ENCODE measurements around the gene KCNIP4.

KCNIP4 gene

DNA sequence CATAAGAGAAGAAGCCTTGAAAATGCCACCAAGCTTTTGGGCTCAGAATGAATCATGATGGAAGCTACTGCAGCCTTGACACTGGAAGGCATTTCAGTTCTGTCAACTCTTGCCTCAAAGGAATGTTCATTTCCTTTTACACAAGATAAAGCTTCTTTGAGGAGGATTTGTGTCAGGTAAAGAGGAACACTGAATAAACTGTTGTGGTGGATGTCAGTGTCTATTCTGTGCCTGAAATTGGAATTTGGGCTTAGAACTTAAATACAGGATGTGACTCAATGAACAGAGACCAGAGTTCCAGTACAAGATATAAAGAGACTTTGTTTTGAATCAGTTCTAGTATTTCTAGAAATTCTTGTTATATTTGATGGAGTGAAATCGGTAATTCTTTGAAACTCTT lies 935.1 kb downstream of the KCNIP4 start:
- DNase-seq: no peak

DNA sequence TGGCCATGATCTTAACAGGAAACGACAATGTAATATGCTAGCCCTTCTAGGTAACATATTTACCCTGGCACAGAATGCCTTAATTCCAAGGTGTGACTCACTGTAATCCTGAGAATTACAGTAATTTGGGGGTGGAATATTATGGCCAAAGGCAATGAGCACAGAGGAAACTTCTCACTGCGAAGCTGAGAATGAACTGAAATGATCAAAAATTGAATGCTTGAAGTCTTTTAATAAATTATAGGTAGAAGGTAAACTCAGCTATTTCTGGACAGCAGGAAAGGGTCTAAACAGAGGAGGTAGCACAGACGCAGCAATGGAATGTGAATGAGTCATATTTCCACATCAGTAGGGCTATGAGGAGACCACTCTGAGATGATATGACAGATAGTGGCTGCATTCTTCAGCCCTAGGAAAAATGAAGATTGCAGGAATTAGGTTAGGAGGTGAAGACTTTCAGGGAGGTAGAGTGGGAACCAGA lies 935.7 kb downstream of the KCNIP4 start:
- DNase-seq: no peak

DNA sequence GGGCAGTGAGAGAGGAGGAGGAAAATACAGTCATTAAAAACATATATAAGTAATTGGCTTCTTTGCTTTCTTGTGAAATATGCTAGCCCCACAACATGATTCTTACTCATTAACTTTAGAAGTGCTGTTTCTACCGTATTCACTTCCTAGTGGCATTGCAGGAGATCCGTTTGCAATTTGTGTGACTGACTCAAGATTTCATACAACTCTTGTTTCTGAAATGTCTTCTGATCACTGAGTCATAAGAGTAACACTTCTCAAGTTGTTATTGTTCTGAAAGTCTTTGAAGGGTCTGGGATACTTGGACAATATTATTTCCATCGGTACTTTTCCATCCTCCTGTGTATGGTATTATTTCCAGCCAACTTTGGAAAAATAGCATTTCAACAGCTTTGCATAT lies 937.5 kb downstream of the KCNIP4 start:
- no peak for DNase-seq

DNA sequence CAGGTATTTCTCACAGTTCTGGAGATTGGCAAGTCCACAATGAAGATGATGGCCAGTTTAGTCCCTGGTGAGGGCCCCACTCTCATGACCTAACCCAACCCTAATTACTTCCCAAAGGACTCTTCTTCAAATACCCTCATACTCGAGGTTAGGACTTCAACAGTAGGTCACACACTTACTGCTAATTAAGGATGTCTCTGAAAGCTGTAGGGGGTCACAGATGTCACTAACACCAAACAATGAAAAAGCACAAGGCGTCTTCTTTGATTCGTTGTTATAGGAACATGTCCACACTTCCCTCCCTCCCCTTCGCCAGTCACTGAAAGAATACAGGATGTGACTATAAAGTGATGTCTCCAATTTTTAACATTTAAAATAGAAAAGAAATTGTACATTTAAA lies 938.6 kb downstream of the KCNIP4 start:
- no peak for DNase-seq

DNA sequence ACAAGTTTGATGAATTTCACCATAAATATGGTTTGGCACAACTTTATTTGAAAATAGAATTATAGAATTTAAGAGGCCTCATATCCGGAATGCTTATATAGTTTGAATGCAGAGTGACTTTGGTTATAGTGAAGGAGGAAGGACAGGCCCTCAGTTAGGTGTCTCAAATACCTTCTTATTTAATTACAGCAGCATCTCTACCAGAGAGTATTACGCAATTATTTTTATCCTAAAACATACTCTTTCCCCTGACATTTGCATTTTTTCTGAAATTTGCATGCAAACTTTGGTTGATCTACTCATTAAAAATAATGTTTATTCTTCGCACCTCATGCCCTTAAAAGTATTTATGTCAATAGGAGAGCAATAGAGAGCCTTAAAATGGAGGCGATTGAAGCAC lies 942.9 kb downstream of the KCNIP4 start:
- DNase-seq: no peak

DNA sequence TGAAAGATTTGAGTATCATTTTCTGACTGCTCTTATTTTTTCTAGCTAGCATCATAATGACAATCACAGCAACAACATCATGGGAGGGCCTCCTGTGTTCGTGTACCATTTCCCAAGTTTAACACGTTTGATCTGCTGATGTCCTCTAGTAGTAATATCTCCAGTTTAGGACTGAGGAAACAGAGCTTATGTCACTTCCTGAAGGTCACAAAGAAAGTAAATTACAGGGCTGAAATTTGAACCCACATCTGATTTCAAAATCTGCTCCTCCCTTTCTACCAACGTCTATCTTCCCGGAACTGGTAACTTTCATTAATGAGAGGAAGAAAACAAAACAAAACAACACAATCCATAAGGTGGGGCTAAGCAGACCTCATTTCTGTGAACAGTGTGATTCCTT lies 945.6 kb downstream of the KCNIP4 start:
- no peak for DNase-seq

DNA sequence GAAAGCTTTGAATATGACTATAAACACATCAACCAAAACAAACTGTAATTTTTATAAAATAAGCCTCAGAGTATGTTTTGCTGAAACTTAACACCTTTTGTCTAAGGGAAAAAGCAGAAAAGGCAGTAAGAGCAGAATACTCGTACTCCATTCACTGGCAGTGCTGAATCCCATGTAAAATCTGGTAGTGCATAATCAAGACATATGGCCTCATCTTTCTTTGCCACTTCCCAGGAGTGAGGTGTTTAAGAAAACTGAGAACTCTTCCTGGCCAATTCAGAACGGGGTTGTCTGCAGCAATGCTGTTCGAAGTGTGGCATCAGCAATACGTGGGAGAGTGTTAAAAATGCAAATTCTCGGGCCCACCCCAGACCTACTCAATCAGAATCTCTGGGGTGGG lies 946.3 kb downstream of the KCNIP4 start:
- no peak for DNase-seq

DNA sequence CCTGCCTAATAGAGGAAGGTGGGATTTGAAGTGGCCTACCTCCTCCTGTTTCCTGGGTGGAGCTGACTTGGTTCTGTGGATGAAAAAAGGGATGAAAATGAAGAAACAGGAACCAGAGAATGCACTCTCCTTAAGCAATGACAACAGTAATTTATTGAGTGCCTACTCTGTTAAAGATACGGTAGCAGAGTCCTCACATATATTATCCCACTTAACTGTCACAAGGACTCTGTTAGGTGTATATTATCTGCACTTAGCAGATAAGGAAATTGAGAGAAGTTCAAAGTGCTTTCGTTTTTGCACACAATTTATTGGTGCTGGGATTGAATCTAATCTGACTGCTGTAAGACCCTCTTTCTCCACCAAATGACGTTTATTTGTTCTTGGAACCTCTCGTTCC lies 947.1 kb downstream of the KCNIP4 start:
- DNase-seq: no peak

DNA sequence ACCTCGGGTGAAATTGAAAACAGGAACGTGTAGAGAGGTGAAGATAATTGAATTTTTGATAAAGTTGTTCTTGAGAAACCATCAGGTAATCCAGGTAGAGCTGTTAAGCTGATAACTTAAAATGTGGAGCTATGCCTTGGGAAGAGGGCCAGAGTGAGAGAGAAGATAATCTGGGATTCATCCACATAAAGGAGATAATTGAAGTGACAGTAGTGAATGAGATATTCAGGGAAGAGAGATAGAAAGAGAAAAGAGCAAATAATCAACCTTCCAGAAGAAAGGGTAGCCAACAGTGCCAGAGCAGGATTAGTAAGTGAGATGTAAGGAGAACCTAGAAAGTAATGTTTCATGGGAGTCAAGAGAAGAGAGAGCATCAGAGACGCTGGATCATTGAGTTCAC lies 950.7 kb downstream of the KCNIP4 start:
- no peak for DNase-seq

DNA sequence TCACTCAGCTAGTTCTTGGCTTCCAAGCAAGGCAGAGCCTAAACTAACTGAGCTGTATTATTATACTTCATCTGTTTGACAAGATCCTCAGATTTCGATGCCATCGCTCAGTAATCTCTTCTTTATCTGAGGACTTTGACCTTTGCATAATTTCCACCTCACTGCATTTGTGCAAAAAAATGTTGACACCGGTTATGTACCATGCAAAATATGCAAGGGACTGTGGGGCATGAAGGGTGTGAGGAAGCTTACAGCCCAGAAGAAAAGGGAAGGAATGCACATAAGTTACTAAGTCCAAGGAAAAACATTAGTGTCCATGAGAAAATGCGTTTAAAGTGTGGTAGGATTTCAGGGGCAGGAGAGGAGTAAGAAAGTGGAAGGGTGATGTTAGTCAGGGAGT lies 953.0 kb downstream of the KCNIP4 start:
- DNase-seq: no peak

DNA sequence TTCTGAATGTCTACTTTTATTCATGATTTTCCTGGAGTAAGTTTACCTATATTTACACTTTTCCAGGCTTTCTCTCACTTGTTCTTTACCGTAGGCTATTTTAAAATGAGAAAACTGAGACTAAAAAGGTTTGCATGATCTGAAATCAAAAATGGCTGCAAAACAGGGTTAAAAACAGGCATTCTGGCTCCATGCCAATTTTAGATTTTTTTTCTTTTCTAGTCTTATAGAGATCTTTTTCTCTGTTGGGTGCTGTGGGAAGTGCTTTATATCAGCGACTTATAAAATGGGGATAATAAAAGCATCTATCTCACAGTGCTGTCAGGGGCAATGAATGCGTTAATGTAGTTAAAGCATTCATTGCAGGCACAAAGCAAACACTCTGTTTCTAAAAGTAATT lies 953.6 kb downstream of the KCNIP4 start:
- no peak for DNase-seq

DNA sequence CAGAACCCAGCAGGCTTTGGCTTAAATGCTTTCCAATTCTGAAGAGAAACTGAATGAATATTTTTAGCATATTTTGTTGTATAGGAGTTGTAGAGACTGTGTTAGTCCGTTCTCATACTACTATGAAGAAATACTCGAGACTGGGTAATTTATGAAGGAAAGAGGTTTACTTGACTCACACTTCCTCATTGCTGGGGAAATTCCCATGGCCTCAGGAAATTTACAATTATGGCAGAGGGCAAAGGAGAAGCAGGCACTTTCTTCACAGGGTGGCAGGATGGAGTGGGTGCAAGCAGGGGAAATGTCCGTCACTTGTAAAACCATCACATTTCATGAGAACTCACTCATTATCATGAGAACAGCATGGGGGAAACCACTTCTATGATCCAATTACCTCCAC lies 956.6 kb downstream of the KCNIP4 start:
- no peak for DNase-seq

DNA sequence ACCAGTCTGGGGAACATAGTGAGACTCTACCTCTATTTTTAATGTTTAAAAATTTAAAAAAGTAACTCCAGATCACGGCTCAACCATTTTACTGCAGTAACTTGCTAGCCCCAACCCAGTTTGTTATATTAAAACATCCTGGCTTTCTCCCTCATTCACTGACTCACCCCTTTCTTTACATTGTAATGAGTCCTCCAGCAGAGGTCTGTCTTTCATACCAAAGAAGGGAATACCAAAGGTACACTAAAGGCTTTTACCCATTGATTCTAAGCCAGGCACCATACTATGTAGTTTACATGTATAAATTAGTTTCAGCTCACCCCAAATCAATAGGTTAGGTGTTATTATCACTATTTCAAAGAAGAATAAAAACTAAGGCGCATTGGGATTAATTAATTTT lies 961.4 kb downstream of the KCNIP4 start:
- no peak for DNase-seq

DNA sequence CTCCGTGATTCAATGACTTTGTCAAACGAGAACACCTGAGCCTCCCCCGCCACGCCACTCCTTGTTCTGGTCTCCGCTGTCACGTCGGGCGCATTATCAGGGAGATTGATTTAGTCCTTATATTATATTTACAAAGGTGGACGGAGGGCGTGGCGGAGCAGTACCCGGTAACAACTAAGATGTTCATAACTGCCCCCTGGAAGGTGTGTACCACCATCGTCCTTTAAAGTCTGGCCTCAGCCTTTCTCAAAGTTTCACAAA lies 964.1 kb downstream of the KCNIP4 start:
- DNase-seq: no peak

DNA sequence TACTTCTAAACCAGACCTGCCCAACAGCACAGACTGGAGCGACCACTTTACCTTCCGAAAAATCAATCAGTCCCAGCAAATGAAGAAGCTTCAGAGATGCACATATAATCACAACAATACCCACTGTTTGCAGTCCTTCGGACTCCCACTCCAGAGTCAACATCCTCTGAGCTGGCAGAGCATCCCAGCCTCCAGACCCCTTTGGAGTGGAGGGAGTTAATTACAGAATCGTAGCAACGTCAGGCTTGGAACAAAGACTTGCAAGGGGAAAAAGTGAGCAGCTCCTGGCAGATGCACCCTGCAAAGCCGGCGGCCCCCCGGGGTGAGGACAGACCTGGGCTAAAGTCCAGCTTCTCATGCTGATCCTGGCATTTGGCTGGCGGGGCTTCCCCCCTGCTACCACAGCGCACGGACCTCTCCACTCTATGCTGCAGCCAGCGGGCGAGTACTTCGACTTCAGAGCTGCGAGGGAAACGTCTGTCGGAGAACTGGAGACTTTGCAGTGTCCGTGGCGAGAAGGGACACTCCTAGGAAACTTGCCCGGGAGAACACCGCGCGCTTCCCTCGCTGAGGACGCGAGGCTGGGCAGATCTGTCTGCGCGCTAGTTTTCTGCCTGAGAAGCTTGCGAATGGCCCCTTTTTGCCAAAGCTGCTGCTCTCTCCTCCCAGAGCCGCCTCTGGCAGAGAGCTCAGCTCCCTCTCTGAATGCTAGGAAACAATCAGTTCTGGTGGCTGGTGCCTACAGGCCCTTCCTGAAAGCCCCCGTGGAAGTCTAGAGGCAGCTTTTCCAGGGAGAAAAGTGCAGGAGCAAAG lies 964.6 kb downstream of the KCNIP4 start:
- no peak for DNase-seq

DNA sequence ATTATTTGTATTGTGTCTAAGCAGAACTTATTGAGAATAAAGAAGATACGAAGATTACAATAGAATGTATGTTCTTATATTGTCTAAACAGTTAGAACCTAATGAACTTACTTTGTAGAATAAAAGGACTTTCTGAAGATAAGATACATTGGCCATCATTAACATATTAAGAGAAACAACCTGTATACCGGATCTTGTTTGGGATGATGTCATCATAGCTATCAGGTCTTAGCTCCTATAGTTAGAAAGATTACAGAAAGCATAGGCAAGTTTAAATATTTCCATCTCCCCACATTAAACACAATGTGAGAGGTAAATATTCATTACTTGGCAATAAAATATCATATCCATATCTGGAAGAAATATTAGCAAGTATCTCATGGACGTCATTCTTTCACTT lies 966.0 kb downstream of the KCNIP4 start:
- no peak for DNase-seq

DNA sequence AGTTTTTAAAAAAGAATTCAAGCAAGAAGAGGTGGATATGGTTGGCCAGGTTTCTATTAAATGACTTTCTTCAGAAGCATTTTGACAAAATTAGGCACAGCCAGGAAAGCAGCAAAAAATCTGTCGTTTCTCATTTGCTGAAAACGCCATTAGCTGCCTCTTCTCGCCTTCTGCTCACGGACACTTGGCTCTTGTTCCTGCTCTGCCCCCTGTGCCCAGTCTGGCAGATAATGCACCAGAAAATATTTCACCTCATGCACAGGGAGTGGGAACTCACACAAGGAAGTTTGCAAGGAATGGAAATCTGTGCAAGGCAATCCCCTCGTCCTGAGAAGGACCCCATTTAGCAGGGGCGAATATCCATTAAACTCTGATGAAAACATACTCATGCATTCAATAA lies 988.3 kb downstream of the KCNIP4 start:
- DNase-seq: no peak

DNA sequence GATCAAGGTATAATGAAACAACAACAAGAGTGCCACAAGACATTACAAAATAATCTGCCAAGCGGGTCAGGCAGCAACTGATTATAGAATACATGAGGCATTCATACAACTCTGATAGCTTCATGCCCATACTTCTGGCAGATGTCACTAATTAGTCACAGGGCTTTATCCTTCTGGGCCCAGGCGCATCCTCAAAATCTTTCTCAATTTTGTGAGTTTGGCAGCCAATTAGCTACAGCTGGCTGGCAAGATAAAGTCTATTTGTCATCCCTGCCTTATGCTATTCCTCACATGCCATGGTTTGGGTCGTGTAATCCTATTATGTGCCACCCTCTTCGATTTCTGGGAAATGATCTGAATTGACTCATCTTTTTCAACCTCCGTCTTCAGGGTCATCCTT lies 994.0 kb downstream of the KCNIP4 start:
- DNase-seq: no peak

DNA sequence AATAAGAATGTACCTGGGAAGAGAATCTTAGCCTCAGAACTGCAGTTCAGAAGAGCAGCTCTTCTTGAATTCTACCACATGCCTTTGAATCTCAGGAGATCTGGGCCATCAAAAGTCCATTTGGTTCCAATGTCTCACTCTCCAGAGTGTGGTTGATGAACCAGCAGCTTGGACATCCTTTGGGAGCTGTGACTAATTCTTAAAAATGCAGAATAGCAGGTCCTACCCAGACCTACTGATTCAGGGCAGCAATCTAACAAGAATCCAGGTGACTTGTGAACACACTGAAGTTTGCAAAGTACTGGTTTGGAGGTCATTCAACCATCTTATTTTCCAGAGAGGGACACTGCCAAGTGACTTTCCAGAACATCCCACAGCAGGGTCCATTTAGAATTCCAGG lies 1003.6 kb downstream of the KCNIP4 start:
- no peak for DNase-seq

DNA sequence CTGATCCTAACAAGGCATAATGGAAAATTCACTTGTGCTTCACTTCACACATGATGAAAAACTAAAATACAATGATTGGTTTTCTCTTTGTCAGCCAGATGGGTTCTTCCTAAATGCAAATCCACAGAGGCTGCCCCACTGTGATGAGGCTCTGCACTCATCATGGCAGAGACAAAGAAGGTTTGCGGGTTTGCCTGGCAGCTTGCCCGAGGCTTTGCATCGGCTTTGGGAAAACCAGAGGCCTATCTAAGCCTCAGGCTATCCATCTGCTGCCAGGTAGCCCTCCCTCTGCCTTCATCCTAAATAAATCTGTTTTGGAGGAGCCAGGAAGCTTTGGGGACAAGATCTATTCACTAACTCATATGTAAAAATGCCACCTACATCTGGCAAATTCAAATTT lies 1004.1 kb downstream of the KCNIP4 start:
- no peak for DNase-seq

DNA sequence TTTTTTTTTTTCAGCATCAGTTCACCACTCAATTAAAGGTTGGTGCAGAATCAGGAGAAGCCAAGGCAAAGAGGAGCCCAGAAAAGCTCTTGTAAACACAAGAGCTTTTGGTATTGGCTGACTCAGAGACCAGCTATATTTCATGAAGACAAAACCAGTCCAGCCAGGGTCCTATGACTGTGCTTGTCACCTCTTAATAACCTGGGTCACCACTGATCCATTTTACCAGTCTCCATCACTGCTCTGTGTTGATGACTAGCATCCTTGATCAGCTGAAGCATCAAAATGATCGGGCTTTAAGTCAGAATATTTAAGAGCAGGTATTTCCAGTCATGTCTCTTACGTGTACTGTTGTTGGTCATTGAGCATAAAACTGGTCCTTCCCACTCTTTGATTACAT lies 1010.4 kb downstream of the KCNIP4 start:
- DNase-seq: no peak

DNA sequence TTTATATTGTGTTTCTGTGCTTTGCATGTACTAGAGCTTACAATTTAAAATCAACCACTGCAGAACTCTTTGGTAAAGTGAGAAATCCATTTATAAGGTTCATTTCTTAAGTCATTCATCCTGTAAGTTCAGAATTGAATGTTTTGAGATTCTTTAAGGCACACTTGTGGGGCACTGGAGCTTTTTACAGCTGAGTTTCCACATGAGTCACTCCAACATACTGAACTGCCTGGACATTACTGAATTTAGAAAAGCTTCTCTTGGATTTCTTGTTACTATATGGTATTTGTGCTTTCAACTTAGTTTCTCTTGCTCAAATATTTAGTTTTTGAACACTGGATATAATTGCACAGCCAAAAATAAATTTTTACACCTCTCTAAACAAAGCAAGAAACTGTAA lies 1022.0 kb downstream of the KCNIP4 start:
- no peak for DNase-seq

DNA sequence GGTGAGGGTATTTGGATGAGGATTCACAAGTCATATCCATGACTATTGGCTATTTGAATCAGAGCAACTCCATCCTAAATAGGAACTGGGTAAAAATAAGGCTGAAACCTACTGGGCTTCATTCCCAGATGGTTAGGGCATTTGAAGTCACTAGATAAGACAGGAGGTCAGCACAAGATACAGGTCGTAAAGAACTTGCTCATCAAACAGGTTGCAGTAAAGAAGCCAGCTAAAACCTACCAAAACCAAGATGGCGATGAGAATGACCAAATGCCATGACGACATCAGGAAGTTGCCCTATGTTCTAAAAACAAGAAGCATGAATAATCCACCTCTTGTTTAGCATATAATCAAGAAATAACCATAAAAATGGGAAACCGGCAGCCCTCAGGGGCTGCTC lies 1023.4 kb downstream of the KCNIP4 start:
- DNase-seq: no peak

DNA sequence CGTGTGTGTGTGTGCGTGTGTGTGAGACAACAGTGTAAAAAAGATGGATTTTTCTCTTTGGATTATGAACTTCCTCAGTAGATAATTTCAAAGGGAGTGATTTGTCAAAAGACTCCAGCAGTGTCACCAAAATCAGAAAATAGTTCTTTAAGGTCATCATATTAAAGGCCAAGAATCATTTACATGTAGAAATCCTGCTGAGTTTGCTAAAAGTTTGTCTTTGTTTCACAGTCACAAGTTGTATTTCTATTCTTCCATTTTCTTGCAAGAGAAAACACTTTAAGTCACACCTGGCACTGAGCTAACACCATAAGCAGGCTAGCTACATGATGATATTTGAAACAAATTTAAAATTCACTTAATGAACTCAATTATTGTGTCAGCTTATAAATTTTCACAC lies 1025.6 kb downstream of the KCNIP4 start:
- DNase-seq: no peak

DNA sequence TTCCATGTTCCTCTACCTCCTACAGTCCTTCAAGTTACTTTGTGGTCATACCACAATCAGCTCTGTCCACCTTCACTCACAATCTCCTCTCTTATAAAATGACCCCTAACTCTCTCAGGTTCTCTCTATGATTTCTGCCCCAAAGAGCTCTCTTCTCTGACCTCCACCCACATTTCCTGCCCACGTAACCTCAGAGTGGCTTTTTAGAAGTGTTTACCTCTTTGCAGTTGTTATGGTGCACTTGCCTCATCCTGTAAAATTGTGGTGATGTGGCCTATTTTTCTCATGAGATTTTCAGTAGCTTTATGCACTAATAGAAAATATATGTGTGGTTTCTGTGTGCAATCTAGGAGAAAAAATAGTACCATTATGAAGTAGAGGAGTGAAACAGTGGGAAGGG lies 1032.5 kb downstream of the KCNIP4 start:
- DNase-seq: no peak

DNA sequence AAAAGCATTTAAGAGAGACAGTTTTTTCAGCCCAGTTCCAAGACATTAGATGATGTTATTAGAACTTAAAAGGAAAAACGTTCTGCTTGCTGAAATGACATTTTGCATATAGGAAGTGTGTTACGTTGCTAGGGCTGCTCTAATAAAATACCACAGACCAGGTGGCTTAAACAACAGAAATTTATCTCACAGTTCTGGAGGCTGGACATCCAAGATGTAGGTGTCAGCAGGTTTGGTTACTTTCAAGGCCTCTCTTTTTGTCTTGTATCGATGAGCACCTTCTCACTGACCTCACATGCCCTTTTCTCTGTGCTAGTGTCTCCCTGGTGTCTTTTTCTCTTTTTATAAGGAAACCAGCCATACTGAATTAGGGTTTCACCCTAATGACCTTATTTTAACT lies 1043.6 kb downstream of the KCNIP4 start:
- no peak for DNase-seq

All from NCI-H446 treated with DMSO at 0.1 percent for 48 hours (cell line).